Sigmoid colon (tissue), 7 donors: Measurements from ENCODE around the gene EED. TPM values are rescaled to one million over a fixed set of nuclear protein-coding genes. Genes with fewer than 3 reads are reported as not detected.
A peak's percentile ranks its signal among the peaks of the same experiment; 100 is the strongest.
"Not testable (repeated sequence)": the region's sequence is repeated elsewhere in the genome, so short reads cannot be mapped to it uniquely, and the experiment has no call there.

ENCODE experiments used
- DNase-seq: peaks from one replicate; pipeline ENCODE4 v3.0.0-alpha.2; 2019
- H3K27ac ChIP-seq, 4 donors: fragments of 200-600 bp; sonication (generic); one replicate each; pipeline ENCODE4 v1.5.1; 2016 to 2019; ENCODE audit warnings: mild to moderate bottlenecking in 1 of 4
- H3K27me3 ChIP-seq, 3 donors: fragments of 200-600 bp; sonication (generic); one replicate each; pipeline ENCODE4 v1.5.1; 2019; ENCODE audit warnings: mild to moderate bottlenecking in 1 of 3
- H3K36me3 ChIP-seq, 4 donors: fragments of 200-600 bp; sonication (generic); one replicate each; pipeline ENCODE4 v1.5.1; 2016 to 2019
- H3K4me1 ChIP-seq, 4 donors: fragments of 200-600 bp; sonication (generic); one replicate each; pipeline ENCODE4 v1.5.1; 2017 to 2019
- H3K4me3 ChIP-seq, 4 donors: fragments of 200-600 bp; sonication (generic); one replicate each; pipeline ENCODE4 v1.5.1; 2017 to 2019; ENCODE audit warnings: mild to moderate bottlenecking in 2 of 4, moderate library complexity in 1 of 4
- H3K9me3 ChIP-seq, 4 donors: fragments of 200-600 bp in 3 of 4; sonication (generic) in 3 of 4; one replicate each; pipeline versions ENCODE4 v1.5.1 to v1.6.1; 2013 to 2019
- CTCF ChIP-seq, 4 experiments: fragments of 450-650 bp in 3 of 4; fragments of 200-600 bp in 1 of 4; IDR thresholded peaks; one replicate each; pipeline ENCODE4 v1.5.1; 2016 to 2019; ENCODE audit warnings: antibody characterized with exemption in 4 of 4, mild to moderate bottlenecking in 3 of 4, moderate library complexity in 2 of 4
- EP300 ChIP-seq, 4 donors: sonication (generic); formaldehyde crosslinking; IDR thresholded peaks; one replicate each; pipeline ENCODE4 v1.6.1; 2017; ENCODE audit warnings: antibody characterized with exemption in 4 of 4
- POLR2A ChIP-seq, 2 donors: fragments of 450-650 bp; IDR thresholded peaks; one replicate each; pipeline ENCODE4 v1.6.1; 2016; ENCODE audit warnings: antibody characterized with exemption in 2 of 2, mild to moderate bottlenecking in 2 of 2, moderate library complexity in 2 of 2
- POLR2AphosphoS5 ChIP-seq, 4 donors: sonication (generic); formaldehyde crosslinking; IDR thresholded peaks; one replicate each; pipeline ENCODE4 v1.6.1; 2017; ENCODE audit warnings: antibody characterized with exemption in 4 of 4
- WGBS, 2 donors: extraction: QIAGEN DNeasy Blood & Tissue Kit; methylation state at CpG; one replicate each; pipeline ENCODE4 v1.1.7; 2013; 5-methylcytosine and 5-hydroxymethylcytosine counted together
- intact Hi-C: fragments of 100-400 bp; cut with DNase I; formaldehyde crosslinking; loops from one replicate; pipeline ENCODE4 v1.15.1; 2023
- polyA plus RNA-seq, 3 donors: library from polyadenylated mRNA; stranded (reverse); fragments of 200-250 nt; gene quantifications; one replicate each; pipeline ENCODE4 v1.2.3, GENCODE V29; 2013
- small RNA-seq, 3 donors: library from RNA; depleted of rRNA; stranded (forward); fragments of <200 nt; gene quantifications; one replicate each; pipeline ENCODE3, GENCODE V24; 2016
- total RNA-seq, 4 donors: library from RNA; depleted of rRNA; stranded (reverse); fragments of >200 nt; gene quantifications; one replicate each; pipeline ENCODE4 v1.1.0, GENCODE V29; 2016
- donor health status: healthy with polysubstance abuse.
- donor health status: Bipolar disorder and iron deficiency.
- donor health status: healthy.

The EED gene
- total and polyA plus RNA-seq, 7 donors: 12.6 to 28.6 (median 18.2) TPM

DNA sequence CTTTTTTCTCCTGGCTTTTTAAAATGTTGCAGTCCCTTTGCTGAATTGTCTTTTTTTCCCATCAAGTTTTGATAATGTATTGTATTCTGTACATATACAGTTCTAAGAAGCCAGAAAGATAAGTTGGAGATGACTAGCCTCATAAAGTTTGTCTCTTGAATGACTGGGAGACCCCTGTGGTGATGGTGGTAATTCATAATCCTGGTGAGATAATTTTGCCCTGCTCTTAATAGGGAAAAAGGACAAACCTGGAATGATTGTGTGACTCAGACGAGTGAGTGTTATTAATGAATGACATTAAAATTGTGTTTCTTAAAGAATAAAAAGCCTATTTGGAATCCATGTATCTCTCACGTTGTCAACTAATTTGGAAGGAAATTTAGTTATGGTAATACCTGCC, 58.7 kb downstream of the EED start:
- TF ChIP-seq POLR2A (IDR thresholded peaks at IDR 0.05): no peak
- no peak for TF ChIP-seq CTCF (IDR thresholded peaks at IDR 0.05)
- TF ChIP-seq POLR2AphosphoS5 (IDR thresholded peaks at IDR 0.05): no peak
- no peak for TF ChIP-seq EP300 (IDR thresholded peaks at IDR 0.05)
- intact Hi-C loops: loop anchor here (2.0 to 5.0 kb wide), 3 partner anchors 58 to 448 kb away; partner anchors contain the start of genes CCDC83, EED and PICALM
- Histone ChIP-seq H3K27ac (peak overlapping the region in 3 of 4 donors; percentile 88 to 94 (median 90)), H3K36me3 (peaks cover 0 to 5% (median 0%) of the 10 kb centered on the region in 4 donors), H3K9me3 (no peaks in the 10 kb centered on the region), H3K4me3 (peak overlapping the region in 3 of 4 donors; percentile 70 to 91 (median 81)), H3K4me1 (peaks cover 0 to 21% (median 20%) of the 10 kb centered on the region in 4 donors), H3K27me3 (no peaks in the 10 kb centered on the region)
- no peak for DNase-seq
- WGBS, 2 donors: 70 to 86% methylated on average over 2 of the region's 2 CpGs

DNA sequence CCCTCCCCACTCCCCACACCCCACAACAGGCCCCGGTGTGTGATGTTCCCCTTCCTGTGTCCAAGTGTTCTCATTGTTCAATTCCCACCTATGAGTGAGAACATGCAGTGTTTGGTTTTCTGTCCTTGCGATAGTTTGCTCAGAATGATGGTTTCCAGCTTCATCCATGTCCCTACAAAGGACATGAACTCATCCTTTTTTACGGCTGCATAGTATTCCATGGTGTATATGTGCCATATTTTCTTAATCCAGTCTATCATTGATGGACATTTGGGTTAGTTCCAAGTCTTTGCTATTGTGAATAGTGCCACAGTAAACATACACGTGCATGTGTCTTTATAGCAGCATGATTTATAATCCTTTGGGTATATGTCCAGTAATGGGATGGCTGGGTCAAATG, 64.2 kb downstream of the EED start:
- intact Hi-C loops: not testable (repeated sequence)
- 82 to 91% methylated on average over 1 to 2 of the region's 4 CpGs for WGBS, 2 donors

GRCh38 chr11:86313793-86314192, 69.2 kb downstream of the EED start:
- Histone ChIP-seq H3K4me3 (no peak overlapping the region), H3K27ac (no peak overlapping the region), H3K4me1 (no peaks in the 10 kb centered on the region), H3K27me3 (no peaks in the 10 kb centered on the region), H3K9me3 (no peaks in the 10 kb centered on the region), H3K36me3 (peaks cover 0 to 9% (median 5%) of the 10 kb centered on the region in 4 donors)
- no peak for DNase-seq
- intact Hi-C loops: no loop called here
- 97% methylated on average over 2 of the region's 2 CpGs for WGBS, 2 donors
- no peak for TF ChIP-seq CTCF (IDR thresholded peaks at IDR 0.05)
- no peak for TF ChIP-seq POLR2A (IDR thresholded peaks at IDR 0.05)
- TF ChIP-seq POLR2AphosphoS5 (IDR thresholded peaks at IDR 0.05): no peak
- TF ChIP-seq EP300 (IDR thresholded peaks at IDR 0.05): no peak

More for the DNA sequence above, 64.2 kb downstream of the EED start:
- not testable (repeated sequence) for H3K9me3 ChIP-seq, DNase-seq, H3K27ac ChIP-seq, H3K4me3 ChIP-seq, H3K36me3 ChIP-seq, H3K27me3 ChIP-seq
- peaks cover 0 to 10% (median 7%) of the 10 kb centered on the region in 4 donors for H3K4me1 ChIP-seq

GRCh38 chr11:86314636-86315035, 70.1 kb downstream of the EED start:
- Histone ChIP-seq H3K9me3 (no peaks in the 10 kb centered on the region), H3K4me1 (no peaks in the 10 kb centered on the region), H3K27me3 (no peaks in the 10 kb centered on the region), H3K27ac (no peak overlapping the region), H3K36me3 (peaks cover 0 to 13% (median 9%) of the 10 kb centered on the region in 4 donors), H3K4me3 (no peak overlapping the region)
- 94% methylated on average over 2 of the region's 2 CpGs for WGBS, 2 donors
- TF ChIP-seq EP300 (IDR thresholded peaks at IDR 0.05) (no peak), CTCF (IDR thresholded peaks at IDR 0.05) (no peak), POLR2AphosphoS5 (IDR thresholded peaks at IDR 0.05) (no peak), POLR2A (IDR thresholded peaks at IDR 0.05) (no peak)
- intact Hi-C loops: no loop called here
- DNase-seq: no peak

Small RNAs within 50 kb of the gene (small RNA-seq; reads per million reads assigned to genes)
- gene RF00017: 0 reads per million in 3 donors
- gene RN7SL225P: 0 reads per million in 3 donors

Other genes with a start within 250 kb of the EED start
- 100 to 1,000 TPM; 213 to 250 (median 230) TPM for gene PICALM, start 175.7 kb upstream of the EED start, total RNA-seq
- 100 to 1,000 TPM in 1 of 3 donors, 10 to 100 TPM in 2; 55.3 to 100 (median 81.1) TPM for gene PICALM, start 175.7 kb upstream of the EED start, polyA plus RNA-seq
- gene HIKESHI, start 57.5 kb downstream of the EED start, total RNA-seq: 10 to 100 TPM; 59.8 to 71.3 (median 65.2) TPM
- gene HIKESHI, start 57.5 kb downstream of the EED start, polyA plus RNA-seq: 10 to 100 TPM; 16.8 to 33.7 (median 25.9) TPM
- 1 to 10 TPM in 1 of 4 donors, under 1 TPM in 3; 0.41 to 1.8 (median 0.61) TPM for gene CCDC81, start 130.1 kb downstream of the EED start, total RNA-seq
- under 1 TPM in 1 of 3 donors, not detected in 2; 0.22 TPM for gene CCDC81, start 130.1 kb downstream of the EED start, polyA plus RNA-seq